CD4-positive, alpha-beta T cell treated with Interleukin-1 beta for 1 hour (primary cell): ENCODE data around the gene BCL10.
"Not testable (repeated sequence)": the region's sequence is repeated elsewhere in the genome, so short reads cannot be mapped to it uniquely, and the experiment has no call there.

Source experiments
- DNase-seq, 2 donors: peaks; one replicate each; pipeline ENCODE4 v3.0.0-alpha.2; 2020 to 2022

Gene BCL10

DNA sequence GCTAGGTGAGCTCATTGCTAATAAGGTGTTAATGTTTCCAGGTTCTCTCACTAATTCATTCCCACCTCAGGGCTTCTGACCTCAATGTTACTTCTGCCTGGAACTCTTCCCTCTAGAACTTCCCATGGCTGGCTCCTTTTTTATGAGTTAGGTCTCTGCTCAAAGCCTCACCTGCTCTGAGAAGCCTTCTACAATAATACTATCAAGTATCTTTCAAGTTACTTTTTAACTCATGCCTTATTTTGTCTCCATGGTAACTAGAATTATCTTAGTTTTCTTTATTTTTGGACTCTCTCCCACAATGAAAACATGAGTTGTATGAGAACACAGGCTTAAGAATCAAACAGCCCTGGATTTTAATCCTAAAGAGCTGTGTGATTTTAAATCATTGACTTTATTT lies 13.4 kb downstream of the BCL10 start:
- no peak for DNase-seq

DNA sequence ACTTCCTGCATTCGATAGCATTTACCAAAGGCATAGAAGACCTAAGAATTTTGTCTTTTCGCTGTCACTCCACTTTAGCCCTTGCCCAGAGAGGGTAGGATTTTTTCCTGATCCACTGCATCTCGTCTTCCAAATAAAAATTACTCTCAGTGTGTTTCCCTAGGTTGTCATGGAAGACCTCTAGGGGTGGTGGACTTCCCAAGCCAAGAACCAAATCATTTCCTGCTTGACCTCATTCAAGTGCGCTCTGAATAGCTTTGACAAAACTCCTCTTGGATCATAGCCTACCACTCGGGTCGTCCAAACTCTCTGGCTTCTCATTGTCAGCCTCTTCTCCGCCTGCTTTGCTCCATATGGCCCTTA lies 16.5 kb downstream of the BCL10 start:
- DNase-seq, result no peak

DNA sequence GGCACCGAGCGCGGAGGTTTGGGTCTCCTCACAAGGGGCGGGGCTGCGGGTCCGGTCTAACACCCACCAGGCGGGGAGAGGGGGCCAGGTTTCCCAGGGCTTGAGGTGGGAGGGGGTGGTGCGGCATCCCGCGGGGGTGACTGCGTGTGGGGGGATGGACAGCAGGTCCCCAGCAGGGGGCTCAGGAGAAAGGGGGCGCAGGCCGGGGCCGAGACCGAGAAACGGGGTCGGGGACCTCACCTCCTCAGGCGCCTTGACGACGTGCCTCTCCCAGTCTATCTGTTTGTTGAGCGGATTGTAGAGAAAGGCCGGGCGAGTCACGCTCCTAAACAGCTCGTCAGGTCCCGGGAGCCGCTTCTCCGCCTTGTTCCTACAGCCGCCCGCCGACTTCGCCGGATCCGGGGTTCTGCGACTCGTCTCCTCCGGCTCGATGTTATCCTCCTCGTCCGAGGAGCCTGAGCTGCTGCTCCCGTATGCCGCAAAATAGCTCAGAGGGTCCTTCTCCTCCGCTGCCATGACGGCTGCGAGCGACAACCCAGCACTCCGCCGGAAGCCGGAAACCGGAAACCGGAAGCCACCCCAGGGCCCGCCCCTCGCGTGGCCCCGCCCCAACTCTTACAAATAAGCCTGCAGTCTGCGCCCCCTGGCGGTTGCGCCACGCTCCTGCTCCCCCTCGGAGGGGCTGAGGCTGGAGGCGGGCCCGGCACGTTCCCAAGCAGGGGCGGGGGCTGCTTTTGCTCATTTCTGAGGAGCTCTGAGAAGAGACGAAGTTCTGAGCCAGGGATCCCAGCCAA lies 17.1 kb downstream of the BCL10 start, which contains the start of gene C1orf52:
Gene C1orf52, minus strand, starts transcription at position 545 of the 794 bp plus-strand sequence. Its CDS starts 29 bp downstream, at position 516.
- peak; percentile 94 to 95 for DNase-seq

DNA sequence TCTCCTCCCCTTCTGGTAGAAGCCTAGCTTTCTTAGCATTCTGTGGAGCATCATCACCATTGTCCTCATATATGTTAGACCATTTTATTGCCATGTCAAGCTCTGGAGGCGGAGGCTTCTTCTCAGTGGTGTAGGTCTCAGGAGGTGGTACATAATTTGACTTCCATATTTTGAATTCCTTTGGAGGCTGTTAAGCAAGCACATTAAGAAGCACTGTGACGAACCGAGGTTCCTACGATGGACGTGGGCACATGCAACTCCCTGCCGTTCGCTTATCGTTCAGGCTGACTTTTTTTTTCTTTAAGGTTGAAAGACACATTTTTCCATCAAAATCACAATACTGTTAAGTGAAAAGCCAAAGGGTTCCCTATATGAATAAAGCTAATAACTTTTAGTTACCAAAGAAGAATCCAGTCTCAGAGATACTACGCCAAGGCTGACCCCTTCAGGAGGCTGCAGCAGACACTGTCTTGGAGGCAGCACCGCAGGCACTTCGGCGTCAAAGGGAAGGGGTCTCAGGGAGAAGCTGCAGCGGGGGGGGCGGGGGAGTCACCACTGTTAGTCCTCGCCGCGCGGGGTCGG lies 17.8 kb downstream of the BCL10 start:
- DNase-seq, result no peak

DNA sequence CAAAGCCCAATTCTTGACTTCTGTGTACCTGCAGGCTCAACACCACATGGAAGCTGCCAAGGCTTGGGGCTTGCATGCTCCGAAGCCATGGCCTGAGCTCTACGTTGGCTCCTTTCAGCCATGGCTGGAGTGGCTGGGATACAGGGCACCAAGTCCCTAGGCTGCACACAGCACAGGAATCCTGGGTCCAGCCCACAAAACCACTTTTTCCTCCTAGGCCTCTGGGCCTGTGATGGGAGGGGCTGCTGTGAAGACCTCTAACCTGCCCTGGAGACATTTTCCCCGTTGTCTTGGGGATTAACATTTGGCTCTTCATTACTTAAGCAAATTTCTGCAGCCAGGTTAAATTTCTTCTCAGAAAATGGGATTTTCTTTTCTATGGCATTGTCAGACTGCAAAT lies 27.4 kb downstream of the BCL10 start:
- not testable (repeated sequence) for DNase-seq

DNA sequence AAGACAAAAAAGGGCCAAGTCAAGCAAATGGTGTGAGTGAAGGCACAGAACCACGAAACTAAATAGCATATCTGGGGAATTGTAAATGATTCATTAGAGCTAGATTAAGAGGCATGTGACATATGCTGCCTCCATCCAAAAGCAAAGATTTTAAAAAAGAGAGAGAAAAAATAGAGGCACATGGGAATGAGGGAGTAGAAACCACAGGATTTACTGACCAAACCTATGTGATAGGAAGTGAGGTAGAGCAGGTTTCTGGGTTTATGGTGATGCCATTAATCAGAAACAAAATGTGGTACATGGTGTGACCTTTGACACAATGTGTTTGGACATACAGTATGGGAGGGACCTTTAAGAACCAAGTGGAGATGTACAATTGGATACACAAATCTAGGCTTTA lies 30.5 kb downstream of the BCL10 start:
- DNase-seq, result no peak

DNA sequence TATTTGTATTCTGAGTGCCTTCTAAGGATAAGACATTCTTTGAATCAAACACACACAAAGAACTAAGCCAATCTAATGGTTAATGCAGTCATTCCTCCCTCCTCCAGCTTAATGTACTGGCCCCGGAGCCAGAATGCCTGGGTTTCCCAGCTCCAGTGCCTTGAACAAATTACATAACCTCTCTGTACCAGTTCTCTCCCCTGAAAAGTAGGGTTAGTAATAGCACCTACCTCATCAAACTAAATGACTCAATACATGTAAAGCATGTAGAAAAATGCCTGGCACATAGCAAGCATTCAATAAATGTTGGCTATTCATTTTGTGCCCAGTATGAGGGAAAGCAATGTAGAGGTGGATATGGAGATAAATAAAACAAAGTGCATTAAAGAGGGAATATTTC lies 31.0 kb downstream of the BCL10 start:
- DNase-seq, result no peak

DNA sequence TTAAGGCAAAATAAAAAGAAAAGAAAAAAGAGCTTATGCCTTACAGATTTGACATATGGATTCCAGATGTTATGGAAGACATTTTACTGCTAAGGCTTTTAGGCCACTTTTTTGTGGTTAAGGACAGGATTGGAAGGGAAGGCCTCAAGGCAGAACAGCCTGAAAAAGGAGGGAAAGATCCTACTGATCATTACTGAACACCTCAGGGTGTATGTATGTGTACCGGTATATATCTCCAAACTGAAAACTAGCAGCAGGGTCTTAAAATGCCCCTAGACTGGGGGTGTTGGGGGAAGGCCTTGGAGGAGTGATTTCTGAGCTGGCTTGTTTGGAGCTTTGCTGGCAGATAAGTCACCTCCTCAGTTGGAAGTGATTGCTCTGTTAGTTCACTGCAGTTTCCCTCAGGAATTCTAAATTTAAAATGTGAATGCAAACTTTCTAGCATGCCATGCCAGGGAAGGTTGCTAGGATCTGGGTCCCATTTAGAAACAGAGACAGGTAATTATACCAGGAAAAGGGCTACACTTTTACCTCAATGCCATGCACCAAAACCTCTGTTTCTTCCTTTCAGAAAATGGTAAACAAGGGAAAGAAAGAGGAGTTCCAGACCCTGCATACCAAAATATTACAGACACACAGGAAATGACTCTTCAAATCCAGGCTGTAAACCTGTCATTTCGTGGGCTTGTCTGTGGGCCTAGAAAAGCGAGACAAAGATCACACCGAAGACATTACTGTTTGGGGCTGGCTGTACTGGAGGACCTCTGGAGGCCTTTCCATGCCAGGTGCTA lies 32.0 kb downstream of the BCL10 start:
- DNase-seq, result no peak

DNA sequence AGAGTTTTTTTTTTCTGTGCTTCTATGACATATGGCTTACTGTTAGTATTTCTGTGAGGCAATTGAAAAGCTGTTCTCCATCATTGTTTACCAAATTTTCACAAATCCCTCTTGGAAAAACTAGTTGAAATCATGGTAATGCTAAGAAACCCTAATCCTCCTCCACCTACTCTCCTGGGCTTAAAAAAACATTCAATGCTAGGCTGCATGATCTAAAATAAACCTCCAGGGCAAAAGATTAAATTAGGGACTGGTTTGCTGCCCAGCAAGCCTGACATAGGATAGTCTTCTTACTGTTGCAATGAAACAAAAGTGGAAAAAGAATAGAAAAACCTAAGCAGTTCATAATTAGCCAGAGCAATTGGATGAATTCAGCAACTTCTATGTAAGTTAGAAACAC lies 33.1 kb downstream of the BCL10 start:
- DNase-seq, result no peak

DNA sequence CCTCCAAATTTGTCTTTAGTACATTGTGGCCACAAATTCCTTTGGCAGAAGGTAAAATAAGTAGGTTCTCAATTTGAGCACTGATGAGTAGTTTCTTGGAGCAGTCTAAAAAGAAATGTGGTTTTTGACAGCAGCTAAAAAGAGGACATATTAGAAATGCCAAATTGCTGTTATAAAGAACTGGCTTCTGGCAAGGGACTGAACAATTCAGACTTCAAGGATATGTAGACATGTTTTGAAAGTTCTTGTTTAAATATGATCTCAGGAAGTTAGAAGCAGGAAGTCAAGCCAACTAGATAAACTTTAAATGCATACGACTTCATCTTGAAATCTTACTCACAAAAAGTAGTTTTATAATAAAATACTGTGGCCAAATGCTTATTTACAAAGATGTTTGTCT lies 35.8 kb downstream of the BCL10 start:
- DNase-seq, result no peak

DNA sequence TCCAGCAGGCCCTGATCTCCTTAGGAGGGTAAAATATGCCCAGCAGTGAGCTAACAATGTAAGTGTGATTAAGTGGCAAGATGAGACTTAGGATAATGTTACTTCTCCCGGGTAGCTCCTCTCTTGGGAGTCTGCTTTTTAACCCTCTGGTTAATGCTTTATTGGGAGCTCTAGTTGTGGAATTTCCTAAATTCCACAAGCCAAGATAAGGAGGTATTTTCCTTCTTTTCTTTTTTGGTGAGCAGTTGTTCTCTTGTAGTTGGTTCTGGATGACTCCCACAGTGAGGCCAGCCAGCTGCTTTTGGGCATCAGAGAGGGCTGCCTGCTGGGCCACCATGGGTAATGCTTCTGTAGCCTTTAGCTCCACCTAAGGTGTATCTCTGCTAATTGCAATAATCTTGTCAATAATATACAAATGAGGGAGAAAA lies 36.2 kb downstream of the BCL10 start:
- DNase-seq, result peak in 1 of 2 donors; percentile 24

DNA sequence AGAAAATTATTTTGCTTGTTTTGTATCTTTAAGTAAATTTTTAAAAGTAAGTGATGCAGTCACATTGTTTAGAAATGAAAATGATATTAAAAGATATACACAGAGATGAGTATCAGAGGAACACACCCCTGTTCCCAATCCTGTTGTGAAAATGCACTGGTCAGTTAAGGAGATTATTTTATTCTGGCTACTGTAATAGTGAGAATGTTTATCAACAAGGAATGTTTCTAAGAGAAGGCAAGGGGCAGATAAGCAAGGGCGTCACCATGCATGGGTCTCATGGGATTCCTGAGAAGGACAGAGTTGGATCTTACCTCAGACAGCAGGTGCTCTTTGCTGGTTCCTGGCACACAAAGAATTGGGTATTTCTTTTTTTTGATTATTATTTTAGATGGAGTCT lies 38.8 kb downstream of the BCL10 start:
- DNase-seq, result no peak

DNA sequence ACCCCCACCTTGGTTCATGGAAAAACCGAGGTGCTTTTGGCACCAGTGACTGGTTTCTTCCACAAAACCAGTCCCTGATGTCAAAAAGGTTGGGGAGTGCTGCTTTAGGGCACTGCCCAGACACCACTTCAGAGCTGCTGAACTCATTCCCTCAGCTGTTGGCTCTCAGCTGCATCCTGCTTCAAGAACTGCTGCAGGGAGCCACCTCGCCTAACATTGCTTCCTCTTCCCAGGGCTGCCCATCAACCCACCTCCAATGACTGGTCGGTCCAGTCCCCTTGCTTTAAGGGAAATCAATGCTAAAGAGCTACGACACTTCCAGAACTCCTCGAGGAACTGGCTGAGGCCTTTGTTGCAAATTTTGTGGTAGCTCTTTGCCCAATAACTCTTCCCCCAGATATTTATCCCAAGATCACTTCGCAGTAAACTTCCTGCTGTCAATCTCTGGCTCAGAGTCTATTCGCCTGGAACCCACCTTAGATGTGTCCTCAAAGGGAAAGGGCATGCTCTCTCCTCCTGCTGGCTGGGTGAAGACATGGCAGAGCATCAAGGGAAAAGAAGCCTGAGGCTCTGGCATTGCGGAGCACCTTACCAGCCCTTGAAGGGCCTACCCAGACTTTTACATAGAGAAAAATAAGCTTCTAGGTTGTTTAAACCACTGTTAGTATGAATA lies 46.0 kb downstream of the BCL10 start:
- peak in 1 of 2 donors; percentile 3 for DNase-seq

DNA sequence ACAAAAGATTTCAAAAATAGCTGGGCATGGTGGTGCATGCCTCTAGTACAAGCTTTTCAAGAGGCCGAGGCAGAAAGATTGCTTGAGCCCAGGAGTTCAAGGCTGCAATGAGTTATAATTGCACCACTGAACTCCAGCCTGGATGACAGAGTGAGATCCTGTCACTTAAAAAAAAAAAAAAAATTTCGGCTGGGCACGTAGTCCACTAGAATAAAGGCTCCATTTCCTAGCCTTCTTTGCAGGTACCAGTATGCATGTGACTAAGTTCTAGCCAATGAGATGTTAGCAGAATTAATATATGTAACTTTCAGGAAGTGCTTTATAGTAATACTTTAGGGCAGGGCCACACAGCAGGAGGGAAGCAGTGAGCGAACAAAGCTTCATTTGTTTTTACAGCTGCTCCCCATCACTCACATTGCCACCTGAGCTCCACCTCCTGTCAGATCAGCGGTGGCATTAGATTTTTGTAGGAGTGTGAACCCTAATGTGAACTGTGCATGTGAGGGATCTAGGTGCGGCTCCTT lies 46.8 kb downstream of the BCL10 start:
- no peak for DNase-seq

DNA sequence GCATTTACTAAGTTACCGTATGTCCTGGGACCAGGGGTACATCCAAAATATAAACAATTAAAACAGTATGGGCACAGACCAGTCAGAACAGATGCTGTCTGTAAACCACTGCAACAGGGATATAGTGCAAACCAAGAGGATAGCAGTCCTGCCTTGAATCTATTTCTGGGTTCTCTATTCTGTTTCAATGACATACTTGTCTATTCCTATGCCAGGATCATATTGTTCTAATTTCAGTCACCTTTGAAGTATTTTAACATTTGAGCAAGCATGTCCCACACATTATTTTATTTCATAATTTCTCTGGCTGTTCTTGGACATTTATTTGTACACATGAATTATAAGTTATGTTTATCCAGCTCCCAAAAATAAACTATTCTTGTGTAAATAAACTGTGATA lies 47.5 kb downstream of the BCL10 start:
- no peak for DNase-seq

DNA sequence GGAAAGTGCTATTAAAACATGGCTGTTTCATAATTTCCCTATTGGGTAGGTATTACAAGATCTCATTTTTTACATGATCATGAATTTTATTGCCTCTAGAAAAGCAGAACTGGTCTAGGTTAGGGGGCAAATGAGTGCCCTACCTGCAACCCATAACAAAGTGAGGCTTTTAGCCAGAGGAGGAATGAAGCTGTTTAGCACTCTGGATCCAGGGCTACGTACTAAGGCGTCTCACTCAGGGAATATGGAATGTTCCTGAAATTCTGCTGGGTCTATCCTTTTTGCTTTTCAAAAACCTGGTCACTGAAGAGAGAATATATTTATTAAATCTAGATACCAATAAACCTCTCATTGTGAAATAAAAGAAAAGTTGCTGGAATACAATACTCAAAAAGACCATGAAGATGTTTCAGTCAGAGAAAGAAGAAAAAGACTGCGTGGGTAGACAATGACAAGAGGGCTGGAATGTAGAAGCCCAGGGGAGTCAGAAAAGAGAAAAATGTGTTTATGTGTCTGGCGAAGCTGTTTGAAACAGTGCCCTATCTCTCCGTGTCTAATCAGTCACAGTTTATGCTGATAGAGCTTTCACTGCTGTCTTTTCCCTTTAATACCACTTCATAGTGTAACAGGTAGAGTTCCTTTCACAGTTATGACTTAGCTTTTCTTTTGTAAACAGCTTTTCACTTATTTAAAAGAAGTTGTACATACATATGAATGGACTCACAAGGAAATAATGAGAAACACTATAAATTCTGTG lies 50.6 kb downstream of the BCL10 start:
- no peak for DNase-seq

DNA sequence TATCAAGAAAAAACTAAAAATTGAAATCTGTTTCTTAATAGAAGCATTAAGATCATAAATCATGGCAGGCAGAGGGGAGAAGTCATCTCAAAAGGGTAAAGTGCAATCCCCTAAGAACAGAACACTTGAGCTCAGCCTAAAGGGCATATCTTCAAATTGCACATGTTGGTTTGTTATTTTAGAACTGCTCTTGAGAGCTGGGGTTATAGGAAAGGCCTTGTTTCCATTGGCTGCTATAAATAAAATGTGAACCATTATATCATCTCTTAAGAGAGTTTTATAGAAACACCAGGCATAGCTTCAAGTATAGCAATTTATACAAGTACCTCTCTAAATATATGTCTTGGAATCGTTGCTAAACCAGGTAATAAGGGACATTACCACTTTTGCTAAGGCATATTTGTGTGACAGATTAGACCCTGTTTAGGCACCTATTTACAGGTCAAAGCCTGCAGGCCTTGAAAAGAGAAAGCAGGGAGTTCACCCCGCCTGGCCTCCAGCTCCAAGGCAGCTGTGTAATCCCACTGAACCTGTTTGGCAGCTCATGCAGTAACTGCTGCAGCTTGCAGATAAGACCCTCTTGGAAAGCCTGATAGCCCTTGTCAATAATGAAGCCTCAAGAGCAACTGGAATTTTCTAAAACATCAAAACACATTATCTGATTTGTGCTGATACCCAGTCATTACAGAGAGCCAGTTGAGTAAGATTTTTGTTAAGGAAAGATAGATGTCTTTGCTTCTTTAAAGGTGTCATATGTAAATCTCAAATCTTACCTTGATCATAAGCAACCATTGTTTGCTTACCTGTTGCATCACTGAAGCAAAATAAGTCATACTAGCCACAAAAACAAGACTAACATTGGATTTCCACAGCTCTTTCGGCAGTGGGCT lies 51.5 kb downstream of the BCL10 start:
- no peak for DNase-seq

DNA sequence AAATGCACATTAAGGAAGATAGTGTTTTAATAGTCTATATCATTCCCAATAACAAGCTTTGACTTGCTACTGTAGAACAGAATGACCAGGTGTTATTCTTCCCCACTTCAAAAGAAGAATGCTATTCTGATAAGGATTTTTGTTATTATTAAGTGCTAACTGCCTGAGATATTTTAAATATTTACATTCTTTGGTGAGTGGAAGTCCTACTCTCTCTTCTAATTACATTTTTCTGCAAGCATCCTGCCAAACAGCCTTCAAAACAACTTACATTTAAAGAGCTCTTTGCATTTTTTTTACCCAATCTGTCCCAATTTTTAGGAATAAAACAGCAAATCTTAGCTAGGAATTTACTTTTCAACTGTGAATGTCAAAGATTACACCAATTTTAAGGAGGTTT lies 52.1 kb downstream of the BCL10 start:
- DNase-seq, result no peak

DNA sequence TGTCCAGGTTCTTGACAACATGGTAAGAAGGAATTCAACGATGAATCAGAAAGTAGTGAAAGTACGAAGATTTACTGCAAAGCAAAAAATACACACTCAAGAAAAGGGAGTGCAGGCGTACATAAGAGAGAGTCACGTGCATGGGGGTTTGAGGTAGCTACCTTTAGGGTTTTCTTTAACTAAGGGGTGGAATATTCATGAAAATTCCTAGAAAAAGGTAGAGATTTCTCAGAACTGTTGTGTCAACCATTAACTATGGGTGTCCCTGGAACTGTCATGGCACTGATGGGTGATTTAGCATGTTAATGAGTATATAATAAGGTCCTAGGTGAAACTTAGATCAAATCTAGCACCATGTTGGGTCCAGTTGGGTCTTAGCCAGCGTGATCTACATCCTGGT lies 53.1 kb downstream of the BCL10 start:
- DNase-seq, result no peak

DNA sequence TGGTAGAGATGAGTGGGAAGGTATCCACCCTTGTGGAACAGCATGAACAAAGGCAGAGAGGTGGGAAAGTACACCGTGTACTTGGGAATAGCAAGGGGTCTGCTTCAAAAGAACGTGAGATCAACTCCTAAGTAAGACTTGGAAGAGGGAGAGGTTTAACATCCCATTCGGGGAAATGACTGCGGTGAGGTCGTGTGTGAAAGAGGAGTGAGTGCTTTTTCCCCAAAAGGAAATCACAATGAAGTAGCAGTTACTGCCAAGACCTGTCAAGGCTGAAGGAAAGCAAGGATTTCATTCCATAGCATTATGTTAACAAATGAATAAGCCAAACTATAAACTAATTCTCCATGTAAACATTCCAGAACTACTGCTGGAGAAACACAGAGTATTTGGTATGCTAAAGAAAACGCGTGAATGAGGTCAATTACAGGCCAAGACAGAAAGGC lies 55.7 kb downstream of the BCL10 start:
- DNase-seq, result no peak
